Skin of body (tissue), 2 donors: ENCODE measurements around the gene FGF6. TPM values are rescaled to one million over a fixed set of nuclear protein-coding genes. Genes with fewer than 3 reads are reported as not detected.
"Not testable (repeated sequence)": the region's sequence is repeated elsewhere in the genome, so short reads cannot be mapped to it uniquely, and the experiment has no call there.

ENCODE experiments used
- DNase-seq: peaks from one replicate; lab custom pipeline; 2025; lab: John Stamatoyannopoulos, UW
- total RNA-seq: library from RNA; depleted of rRNA; stranded (reverse); fragments of >200 nt; gene quantifications from one replicate; pipeline ENCODE4 v1.2.3, GENCODE V29; 2014

FGF6 gene
- total RNA-seq, 1 donor from 2014 or later, result 4.0 TPM

GRCh38 chr12:4418913-4419312 lies 26.7 kb downstream of the FGF6 start:
- no peak for DNase-seq

- DNase-seq, result no peak
Measured at GRCh38 chr12:4417936-4418335, 27.7 kb downstream of the FGF6 start.

- no peak for DNase-seq
Measured at GRCh38 chr12:4417455-4417854, 28.2 kb downstream of the FGF6 start.

GRCh38 chr12:4416276-4416675 lies 29.3 kb downstream of the FGF6 start:
- no peak for DNase-seq

GRCh38 chr12:4412465-4412864 lies 33.1 kb downstream of the FGF6 start:
- DNase-seq, result no peak

DNA sequence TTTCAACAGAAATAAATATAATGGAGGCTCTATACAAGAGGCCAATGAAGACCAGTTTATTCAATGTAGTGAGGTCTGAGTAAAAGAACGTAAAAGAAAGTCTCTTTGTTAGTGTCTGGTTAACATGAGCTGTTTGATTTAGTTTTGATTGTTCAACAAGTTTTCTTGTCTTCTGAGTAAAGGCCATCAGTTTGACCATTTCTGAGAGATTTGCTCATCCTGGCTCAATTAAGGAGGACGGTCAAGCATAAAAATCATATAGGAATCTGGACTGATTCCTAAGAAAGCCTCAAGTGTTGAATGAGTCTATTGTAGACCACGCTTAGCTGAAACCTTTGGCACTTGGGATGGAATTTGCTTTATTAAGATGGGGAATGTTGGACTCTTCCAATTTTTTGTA lies 33.6 kb downstream of the FGF6 start:
- no peak for DNase-seq

DNA sequence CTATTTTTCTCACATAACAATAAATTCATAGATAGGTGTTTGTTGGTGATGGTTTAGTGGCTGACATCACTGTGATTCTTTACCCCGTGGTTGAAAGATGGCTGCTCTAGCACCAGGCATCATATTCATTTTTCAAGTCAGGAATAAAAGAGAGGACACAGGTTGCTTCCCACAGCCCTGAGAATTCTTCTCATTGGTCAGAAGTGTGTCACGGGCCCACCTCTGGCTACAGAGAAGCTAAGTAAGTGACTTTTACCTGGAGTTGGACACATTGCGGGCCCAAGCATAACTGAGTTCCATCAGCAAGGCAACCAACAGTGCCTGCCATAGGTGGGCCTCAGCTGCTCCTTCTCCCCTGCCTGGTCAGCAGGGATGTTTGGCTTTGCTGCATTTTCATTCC lies 38.5 kb downstream of the FGF6 start:
- no peak for DNase-seq

DNA sequence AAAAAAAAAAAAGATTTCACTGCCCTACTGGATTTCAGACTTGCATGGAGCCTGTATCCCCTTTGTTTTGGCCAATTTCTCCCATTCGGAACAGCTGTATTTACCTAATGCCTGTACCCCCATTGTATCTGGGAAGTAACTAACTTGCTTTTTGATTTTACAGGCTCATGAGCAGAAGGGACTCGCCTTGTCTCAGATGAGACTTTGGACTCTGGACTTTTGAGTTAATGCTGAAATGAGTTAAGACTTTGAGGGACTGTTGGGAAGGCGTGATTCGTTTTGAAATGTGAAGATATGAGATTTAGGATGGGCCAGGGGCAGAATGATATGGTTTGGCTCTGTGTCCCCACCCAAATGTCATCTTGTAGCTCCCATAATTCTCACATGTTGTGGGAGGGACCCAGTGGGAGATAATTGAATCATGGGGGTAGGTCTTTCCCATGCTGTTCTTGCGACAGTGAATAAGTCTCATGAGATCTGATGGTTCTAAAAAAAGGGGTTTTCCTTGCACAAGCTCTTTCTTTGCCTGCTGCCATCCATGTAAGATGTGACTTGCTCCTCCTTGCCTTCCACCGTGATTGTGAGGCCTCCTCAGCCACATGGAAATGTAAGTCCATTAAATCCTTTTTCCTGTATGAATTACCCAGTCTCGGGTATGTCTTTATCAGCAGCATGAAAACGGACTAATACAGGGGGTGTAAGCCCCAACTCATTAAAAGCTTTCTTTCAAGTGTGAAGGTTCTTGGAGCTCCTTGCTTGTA lies 40.6 kb downstream of the FGF6 start:
- DNase-seq, result not testable (repeated sequence)

GRCh38 chr12:4402996-4403395 lies 42.6 kb downstream of the FGF6 start:
- DNase-seq, result no peak

- no peak for DNase-seq
Measured at GRCh38 chr12:4401117-4401516, 44.5 kb downstream of the FGF6 start.

DNA sequence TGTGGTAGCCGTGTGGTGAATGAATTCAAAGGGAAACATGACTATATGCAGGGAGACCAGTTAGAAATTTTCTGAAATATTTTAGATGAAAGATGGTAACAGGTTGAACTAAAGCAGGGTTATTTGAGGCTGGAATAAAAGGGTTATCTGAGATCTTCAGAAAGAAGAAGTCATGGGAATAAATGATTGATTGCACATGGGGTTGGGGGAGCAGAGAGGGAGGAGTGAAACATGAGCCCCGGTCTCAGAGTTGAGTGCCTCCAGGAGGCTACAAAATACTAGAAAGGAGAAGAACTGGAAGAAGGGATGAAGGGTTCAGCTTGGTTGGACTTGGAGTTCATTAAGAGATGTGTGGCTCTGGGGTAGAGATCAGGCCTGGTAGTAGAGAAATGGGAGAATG lies 49.8 kb downstream of the FGF6 start:
- DNase-seq, result no peak

DNA sequence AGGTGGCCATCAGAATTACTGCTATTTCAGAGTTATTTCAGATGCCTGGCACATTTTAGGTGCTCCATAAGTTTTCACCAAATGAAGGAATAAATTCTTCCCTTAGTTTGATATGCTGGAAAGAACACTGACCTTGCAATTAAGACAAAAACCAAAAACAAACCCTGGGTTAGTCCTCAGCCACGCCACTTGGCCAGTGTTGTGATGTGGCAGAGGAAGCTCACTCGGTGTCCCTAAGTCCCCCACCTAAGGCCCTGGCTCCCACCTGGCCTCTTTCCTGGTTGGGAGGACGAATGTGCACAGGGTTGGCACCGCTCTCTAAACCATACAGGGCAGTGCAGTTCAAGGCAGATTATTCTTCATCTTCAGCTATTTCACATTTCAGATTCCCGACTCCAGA lies 52.4 kb downstream of the FGF6 start:
- DNase-seq, result no peak

GRCh38 chr12:4392223-4392742 lies 53.3 kb downstream of the FGF6 start:
- DNase-seq, result no peak

DNA sequence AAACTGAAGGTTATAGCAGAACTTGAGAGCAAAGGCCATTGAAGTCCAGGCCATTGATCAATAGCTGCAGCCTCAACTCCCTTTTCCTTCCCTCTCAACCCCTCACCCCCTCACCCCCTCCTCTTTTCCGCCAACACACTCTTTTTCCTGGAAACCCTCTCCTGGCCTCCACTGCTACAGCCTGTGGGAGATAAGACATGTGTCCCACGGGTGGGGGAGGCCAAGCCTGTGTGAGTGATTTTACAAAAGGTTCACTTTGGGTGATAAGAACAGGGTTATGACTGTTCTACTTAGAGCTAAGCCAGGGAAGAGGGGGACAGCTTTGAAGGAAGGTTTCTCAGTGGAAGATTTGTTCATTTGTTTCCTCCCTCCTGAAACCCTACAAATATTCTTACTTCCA lies 57.0 kb downstream of the FGF6 start:
- DNase-seq, result no peak

DNA sequence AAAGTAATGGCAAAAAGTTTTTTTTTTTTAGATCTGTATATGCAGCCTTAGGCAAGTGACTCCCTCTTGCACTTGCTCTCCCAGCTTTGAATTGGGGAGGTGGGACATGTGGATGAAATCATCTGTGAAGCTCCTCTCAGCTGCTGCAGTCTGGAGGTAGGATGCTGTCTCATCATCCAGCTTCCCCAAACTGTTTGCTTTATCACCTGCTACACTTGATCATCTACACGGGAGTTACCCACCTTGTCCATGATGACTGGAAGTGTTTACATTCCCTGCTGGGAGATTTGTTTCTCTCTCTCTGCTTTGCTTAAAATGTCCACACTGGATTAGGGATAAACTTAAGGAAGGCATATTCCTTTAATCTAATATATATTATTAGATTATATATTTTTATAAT lies 57.6 kb downstream of the FGF6 start:
- no peak for DNase-seq

DNA sequence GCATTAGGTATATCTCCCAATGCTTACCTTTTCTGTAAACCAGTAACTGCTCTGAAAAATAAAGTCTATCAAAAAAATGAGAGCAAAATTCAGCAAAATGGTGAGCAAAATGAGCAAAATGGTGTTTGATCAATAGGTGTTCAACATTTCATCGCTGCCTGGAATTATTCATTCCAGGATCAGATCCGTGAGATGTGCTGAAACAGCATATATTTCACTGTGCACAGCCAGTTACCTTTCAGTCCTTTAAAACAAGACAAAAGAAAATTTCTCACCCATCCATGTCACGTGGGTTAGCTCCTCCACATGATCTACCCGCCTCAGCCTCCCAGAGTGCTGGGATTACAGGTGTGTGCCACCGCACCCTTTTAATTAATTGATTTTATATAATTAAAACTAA lies 58.0 kb downstream of the FGF6 start:
- DNase-seq, result no peak

DNA sequence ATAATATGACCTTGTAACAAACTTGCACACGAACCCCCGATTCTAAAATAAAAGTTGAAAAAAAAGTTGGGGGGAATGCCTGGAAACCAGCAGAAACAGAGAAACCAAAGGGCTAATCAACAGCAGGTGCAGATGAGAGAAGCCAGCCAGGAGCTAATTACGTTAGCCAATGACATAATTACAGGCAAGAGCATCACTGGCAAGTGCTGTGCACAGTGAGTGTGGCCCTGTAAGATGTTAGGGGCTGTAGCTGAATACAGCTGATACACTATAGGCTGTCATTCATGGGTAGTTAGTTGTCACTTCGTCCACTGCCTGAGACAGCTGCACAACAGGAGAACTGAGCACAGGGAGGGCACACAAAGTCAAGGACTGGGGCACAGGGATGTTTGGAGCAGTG lies 58.8 kb downstream of the FGF6 start:
- DNase-seq, result no peak

Other genes with a start within 250 kb of the FGF6 start
- gene CCND2, start 172.1 kb downstream of the FGF6 start, total RNA-seq, result 115 TPM
- gene TIGAR, start 124.6 kb downstream of the FGF6 start, total RNA-seq, result 2.2 TPM
- not detected for gene FGF23, start 66.1 kb downstream of the FGF6 start, total RNA-seq
- gene RAD51AP1, start 93.1 kb upstream of the FGF6 start, total RNA-seq, result 8.6 TPM
- gene DYRK4, start 116.4 kb upstream of the FGF6 start, total RNA-seq, result 26.3 TPM
- gene AKAP3, start 203.2 kb upstream of the FGF6 start, total RNA-seq, result 0.49 TPM
- gene NDUFA9, start 203.3 kb upstream of the FGF6 start, total RNA-seq, result 40.7 TPM